GM21619 (cell line): ENCODE measurements around the gene ZEB2.

Experiments used
- ATAC-seq: cut with Tn5 transposase; IDR thresholded peaks from one replicate; pipeline ENCODE4 v1.9.1; 2021; ENCODE audit not compliant: unreplicated experiment

The ZEB2 gene

GRCh38 chr2:144529841-144530240 lies 9.9 kb upstream of the ZEB2 start:
- no peak for ATAC-seq

- no peak for ATAC-seq
These were observed 8.2 kb upstream of the ZEB2 start for GRCh38 chr2:144528108-144528507.

GRCh38 chr2:144526831-144527230 lies 6.9 kb upstream of the ZEB2 start:
- ATAC-seq: no peak

GRCh38 chr2:144524118-144525009 lies 4.4 kb upstream of the ZEB2 start:
- no peak for ATAC-seq

DNA sequence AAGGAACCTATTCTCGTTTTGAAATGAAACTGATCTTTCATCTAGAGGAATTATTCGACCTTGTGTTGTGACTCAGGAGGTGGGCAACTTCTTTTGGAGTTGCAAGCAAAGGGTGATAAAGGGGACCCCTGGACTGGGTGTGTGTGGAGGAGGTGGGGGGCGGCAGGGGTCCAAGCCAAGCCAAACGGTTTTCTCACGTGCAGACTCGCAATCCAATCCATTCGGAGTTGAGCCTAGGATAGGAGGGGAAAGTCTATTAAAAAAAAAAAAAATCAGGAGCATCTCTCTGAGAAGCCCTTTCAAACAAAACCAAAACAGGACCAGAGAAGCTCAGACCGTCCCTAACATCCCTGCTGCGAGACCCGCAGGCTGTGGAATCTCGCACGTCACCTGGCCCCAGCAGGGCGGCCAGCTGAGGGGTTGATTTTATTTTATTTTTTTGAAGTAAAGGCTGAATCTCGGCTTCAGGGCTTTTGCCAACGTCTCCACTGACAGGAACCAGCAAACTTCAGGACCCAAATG lies 3.7 kb upstream of the ZEB2 start:
- no peak for ATAC-seq

- ATAC-seq: no peak
These were observed 3.1 kb upstream of the ZEB2 start for GRCh38 chr2:144522897-144523595.

DNA sequence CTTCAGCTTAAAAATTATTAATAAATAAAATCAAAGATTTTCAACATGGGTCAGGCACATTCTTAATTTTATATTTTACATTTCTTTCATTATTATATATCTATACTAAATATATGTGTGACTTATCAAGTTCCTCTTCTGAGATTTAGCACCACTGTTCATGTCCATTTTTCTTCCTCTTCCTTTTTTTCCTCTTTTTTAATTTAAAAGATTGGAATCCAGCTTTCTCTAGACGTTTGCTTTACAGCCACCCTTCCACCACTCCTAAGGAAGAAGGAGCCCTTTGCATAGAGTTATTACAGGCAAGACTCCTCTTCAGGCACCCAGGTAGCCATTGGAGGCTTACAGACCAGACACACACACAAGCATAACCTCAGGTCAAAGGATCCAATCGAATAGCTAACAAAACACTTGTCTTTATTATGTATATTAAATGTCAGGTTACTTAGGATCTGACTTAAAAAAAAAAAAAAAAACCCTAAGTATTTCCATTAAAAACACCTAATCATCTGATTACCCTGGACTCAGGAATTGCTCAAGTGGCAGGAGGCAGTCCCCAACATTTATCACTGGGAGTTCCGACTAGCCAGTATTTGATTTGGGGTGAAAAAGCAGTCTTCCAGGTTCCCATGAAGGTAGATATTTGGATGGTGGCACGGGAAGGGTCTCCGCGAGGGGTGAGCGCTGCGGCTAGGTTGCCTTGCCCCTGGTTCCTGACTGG lies 2.4 kb upstream of the ZEB2 start:
- ATAC-seq: no peak

DNA sequence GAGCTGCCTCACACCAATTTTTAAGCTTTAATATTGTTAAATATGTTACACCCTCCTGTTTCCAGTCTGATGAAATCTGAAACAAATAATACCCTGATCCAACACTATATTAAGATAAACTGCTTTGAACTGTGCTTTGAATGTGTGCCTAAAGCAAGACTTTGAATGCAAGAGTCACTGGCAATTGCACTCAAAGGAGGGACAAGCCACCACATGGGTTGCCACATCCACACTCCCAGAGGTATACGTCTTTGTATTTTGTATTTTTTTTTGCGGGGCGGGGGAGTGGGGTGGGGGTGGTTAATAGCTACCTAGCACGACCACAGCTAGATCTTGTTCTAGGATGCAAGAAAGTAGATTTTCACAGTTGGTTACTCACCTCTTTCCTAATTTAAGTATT lies 1.8 kb upstream of the ZEB2 start:
- no peak for ATAC-seq

DNA sequence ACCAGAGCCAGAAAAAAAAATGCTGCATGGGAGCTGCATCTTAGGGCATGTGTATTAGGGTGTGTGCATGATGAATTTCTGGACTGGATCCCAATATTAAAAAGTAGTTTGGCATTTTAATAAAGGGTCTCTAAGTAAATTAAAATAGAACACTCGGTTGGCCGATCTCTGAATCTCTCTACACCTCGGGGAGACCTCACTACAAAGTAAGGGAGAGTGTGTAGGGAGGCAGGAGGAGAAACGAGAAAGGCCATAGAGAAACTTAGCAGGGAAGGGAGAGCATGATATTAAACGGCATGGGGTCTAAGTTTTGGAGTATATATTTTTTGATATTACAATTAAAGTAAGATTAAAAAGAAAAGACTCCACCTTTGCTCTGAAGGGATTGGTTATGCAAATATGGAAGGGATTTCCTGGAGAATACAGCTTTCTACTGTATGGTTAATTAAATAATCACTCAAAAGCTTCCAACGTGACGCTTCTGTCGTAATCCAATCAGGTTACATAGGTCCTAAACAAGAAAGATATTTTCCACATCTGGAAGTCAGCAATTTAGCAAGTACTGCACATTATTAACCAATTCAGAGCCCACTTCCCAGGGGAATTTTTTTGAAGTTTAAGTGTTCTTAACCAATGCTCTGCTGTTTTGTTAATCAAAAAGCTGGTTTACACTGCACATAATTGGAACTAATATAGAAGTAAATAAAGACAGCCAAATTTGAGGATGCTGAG lies 1.0 kb upstream of the ZEB2 start:
- ATAC-seq: no peak

DNA sequence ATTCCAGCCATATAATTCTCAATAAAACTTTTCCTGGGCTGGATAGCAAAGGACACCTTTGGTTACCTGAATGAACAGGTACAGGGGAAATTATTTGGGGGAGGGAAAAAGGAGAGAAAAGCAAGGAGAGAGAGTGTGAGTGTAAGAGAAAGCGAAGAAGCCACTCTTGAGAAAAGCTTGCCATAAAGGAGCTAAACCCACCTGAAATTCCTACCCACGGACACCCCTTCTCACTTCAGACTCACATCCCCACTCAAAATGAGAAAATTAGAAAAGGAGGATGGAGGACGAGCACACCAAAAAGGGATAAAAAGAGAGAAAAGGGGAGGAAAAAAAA lies 354 bp downstream of the ZEB2 start:
- no peak for ATAC-seq

GRCh38 chr2:144518748-144519596 lies 947 bp downstream of the ZEB2 start:
- peak; percentile 60 for ATAC-seq

DNA sequence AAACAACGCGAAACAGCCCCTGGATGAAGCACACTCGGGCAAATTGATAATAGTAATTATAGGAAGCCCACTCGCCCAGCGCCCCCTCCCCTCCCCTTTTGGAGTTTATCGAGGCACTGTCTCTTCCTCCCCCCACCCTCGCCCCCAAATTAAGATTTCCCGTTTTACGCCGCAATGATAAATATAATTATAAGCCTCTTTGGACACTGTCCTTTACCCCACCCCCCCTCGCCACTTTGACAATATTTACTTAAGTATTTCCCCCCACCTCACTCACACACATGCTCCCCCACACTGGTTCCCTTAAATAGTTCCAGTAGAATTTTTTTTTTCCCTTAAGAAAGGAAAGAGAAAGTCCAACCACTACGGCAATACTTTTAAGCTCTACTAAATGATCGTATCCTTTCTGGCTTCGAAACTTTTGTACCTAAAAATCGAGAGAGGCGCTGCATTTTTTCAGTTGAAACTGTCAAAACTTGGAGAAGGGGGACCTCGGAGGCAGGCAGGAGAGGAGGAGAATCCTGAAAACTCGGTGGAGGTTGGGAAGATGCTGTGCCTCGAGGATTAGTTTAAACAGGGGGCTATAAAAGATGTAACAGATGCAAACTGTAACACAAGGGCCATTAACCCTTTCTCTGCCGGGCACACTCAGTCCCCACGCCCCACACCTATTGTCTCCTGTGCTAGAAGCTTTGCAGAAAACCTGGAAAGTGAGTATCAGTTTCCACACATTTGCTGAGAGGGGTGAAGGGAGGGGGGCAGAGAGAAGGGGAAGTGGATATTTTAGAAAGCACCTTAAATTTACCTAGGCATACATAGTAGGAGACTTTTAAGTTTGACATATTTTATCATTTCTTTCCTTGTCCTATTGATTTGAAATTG lies 1.8 kb downstream of the ZEB2 start:
- no peak for ATAC-seq

DNA sequence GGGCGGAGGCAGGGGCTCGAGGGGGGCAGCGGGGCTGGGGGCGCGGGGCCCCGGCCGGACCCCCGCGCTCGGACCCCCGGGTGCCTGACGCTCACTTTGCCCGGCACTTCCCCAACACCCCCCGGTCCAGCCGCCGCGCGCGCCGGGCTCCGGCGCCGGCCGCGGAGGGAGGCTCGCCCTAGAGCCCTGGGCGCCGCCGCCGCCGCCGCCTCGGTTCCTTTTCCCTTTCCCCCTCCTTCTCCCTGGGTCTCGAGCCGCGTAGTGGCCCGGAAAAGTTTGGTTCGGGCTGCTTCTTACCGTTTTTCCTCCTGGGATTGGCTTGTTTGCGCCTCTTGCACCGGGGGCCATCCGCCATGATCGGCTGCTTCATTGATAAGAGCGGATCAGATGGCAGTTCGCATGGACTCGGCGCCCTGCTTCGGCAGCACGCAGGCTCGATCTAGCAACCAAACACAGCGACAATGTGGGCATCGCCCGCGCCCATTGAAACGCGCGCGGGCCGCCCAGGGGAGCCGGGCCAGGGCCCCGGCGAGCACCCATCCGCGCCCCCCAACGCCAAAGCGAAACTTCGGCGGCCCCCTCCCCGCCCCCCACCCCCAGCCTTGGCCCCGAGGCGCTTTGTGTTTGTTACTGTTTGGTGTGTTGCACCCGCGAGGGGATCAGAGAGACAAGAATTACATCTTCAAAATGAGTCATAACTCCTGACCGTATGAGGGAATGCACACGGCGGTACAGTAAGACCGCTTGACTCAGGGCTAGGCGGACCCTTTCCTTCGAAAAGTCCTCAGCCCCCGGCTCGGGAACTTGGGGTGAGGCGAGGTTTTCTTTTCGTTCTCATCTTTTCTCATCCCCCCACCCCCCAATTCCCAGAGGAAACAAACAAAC lies 2.7 kb downstream of the ZEB2 start:
- peak; percentile 56 for ATAC-seq

DNA sequence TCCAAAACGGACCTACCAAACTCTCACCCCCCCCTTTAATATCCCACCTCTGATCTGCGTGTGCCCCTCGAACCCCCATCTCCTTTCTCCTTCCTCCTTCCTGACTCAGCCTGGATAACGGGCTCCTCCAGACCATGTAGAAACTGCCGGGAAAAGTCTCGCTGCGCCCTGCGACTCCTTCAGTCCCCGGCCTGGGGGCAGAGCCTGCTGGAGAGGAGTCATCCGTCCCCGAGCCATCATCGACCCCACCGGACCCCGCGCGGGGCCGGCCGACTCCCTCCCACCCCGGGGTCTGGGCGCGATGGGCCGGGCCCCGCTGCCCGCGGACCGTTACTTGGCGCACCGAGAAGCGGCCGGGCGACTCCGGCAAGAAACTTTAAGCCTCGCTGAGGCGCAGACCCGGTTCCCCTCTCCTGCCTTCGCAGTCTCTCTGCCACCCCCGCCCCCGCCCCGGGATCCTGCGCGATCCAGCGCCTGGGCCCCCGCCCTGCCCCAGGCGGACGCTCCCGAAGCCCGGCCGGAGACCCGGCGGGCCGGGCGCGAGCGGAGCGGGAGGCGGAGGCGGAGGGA lies 3.4 kb downstream of the ZEB2 start:
- peak; percentile 19 for ATAC-seq

DNA sequence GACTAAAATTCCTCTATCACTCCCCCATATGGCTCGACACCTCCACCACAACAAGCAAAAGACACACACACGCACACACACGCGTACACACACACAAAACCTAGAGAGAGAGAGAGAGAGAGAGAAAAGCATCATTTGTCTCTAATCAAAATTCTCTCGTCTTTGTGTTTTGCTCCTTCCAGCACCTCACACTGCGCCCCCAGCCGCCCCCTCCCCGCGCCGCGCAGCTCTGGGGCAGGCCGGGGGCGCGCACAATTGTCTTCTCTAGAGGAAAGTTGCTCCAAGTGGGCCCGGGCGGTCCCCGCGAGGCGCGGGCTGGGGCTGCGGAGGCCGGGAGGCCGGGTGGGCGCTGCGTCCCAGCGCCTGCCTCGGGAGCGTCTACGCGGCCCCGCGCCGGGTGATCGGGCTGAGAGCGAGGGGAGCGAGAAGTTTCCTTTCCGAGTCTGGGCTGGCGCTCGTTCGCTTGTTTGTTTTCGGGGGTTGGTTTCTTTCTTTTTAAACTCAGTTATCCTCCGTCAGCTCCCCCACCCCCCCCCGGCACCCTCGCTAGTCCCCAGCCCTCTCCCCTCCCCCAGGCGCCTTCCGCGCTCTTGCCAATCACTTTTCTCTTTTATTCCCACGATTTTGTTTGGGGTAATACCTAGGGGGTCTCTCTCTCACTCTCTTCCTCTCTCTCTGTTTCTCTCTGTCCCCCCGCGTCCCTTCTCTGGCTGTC lies 4.1 kb downstream of the ZEB2 start:
- ATAC-seq: no peak

- ATAC-seq: no peak
These were observed 4.7 kb downstream of the ZEB2 start for GRCh38 chr2:144515099-144515695.

DNA sequence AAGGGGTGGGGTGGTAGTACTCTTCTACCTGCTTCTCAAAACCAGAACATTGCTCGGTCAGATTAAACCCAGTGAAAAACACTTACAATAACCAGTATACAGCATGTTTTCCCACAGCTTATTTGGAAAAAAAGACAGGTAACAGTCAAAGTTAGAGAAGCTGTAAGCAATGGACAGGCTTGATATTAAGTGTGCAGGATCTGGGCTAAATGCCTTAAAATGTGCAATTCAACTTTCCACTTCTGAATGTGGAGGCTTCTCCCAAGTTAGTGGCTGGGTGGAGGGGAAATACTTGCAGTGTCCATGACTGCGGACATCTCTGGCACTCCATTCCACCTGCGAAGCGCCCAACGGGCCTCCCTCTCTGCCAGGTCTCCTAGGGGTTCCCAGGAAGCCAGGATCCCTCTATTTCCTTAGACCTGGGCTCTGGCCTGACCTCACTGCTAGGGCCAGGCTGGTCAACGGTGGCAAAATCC lies 5.3 kb downstream of the ZEB2 start:
- ATAC-seq: no peak
